Measurements from ENCODE around the gene HBP1. TPM values are rescaled to one million over a fixed set of nuclear protein-coding genes. Genes with fewer than 3 reads are reported as not detected.

HBP1 gene
- total and polyA plus RNA-seq, 7 experiments from 2014 or later, result 34.6 to 219 (median 116) TPM

DNA sequence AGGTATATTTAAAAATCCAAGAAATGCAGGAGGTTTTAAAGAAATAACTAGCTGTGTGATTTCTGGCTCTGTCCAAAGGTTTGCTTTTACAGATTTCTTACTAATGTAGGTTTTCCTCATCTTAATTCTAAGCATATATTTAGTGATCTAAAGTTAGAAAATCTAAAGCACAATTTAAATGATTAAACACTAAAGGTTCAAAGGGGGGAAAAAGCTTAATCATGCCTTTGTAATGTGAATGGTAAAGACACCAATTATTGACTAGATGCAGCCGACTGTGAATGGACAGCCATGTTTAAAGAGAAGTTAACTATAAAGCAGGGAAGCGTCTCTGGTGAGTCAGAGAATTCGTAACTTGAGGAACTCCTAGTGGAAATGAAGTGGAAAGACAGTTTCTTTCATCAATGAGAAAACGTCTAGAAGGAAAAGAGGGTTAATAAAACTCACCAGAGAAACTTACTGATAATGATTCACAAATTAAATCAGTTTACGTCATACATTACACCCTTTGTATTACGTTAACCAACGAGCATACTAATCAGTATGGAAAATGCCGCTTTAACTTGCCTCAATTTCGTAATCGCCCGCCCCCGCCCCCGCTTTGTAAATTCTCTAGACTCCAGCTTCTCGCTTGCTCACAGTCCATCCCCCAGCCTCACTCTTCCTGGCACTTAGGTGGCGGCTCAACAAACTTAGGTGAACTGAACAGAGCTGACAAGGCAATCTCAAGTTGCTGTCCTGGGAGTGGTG, 1.1 kb upstream of the HBP1 start:
- H3K4me1 Mint-ChIP-seq, result peaks cover 17 to 42% (median 33%) of the 10 kb centered on the region in 7 donors
- H3K4me3 ChIP-seq (ENCODE audit: low read length), result peak overlapping the region; percentile 84
- peak in 2 of 9 donors; percentile 58 to 89 for DNase-seq
- peak overlapping the region; percentile 88 to 100 (median 96) for H3K4me3 Mint-ChIP-seq
- ChIA-PET CTCF (interaction anchor here (0.6 to 6.8 kb wide), 5 partner anchors 12 to 882 kb away, joined by 3 to 67 read pairs (median 4); partner anchors contain the start of gene NAMPT), POLR2A (interaction anchor here (0.5 to 4.2 kb wide), 33 partner anchors 10 to 1476 kb away, joined by 3 to 79 read pairs (median 7); partner anchors contain the start of genes CBLL1, CCDC71L, COG5 and DNAJB9)
- peak overlapping the region; percentile 98 to 100 (median 99) for H3K27ac Mint-ChIP-seq
- H3K27ac ChIP-seq (ENCODE audit: low read depth, low read length), result peak overlapping the region; percentile 100
- ATAC-seq, result peak; percentile 18
- H3K9me3 ChIP-seq (ENCODE audit: control insufficient read depth in 2 of 3, low read length in 3 of 3), result no peaks in the 10 kb centered on the region
- H3K9me3 Mint-ChIP-seq, result peaks cover 0 to 2% (median 0%) of the 10 kb centered on the region in 11 donors
- peaks cover 0 to 17% (median 3%) of the 10 kb centered on the region in 3 experiments for H3K36me3 ChIP-seq (ENCODE audit: control insufficient read depth in 2 of 3, insufficient read depth in 3 of 3, low read length in 3 of 3)
- H3K27me3 ChIP-seq (ENCODE audit: control insufficient read depth in 2 of 2, insufficient read depth in 2 of 2, low read length in 2 of 2), result no peaks in the 10 kb centered on the region
- peaks cover 0 to 30% (median 0%) of the 10 kb centered on the region in 5 donors for H3K27me3 Mint-ChIP-seq
- peaks cover 0 to 7% (median 0%) of the 10 kb centered on the region in 5 donors for H3K36me3 Mint-ChIP-seq
- intact Hi-C loops (cut with micrococcal nuclease), result loop anchor here (1.0 to 5.0 kb wide), 26 partner anchors 13 to 1635 kb away; partner anchors contain the start of genes CCDC71L (in 2 of the 2), COG5 (in 2 of the 2), DLD (in 2 of the 2) and DNAJB9 (in 2 of the 2)
- peaks cover 20 to 27% of the 10 kb centered on the region in 2 donors for H3K4me1 ChIP-seq (ENCODE audit: control insufficient read depth in 2 of 2, insufficient read depth in 2 of 2, low read length in 2 of 2)

- Mint-ChIP-seq H3K27ac (peak overlapping the region; percentile 98 to 100 (median 99)), H3K4me1 (peaks cover 34 to 59% (median 50%) of the 10 kb centered on the region in 7 donors), H3K36me3 (peaks cover 0 to 8% (median 3%) of the 10 kb centered on the region in 5 donors), H3K27me3 (peaks cover 0 to 22% (median 0%) of the 10 kb centered on the region in 5 donors), H3K4me3 (peak overlapping the region; percentile 92 to 100 (median 96)), H3K9me3 (peaks cover 0 to 2% (median 0%) of the 10 kb centered on the region in 11 donors)
- Histone ChIP-seq H3K9me3 (ENCODE audit: control insufficient read depth in 2 of 3, low read length in 3 of 3) (no peaks in the 10 kb centered on the region), H3K36me3 (ENCODE audit: control insufficient read depth in 2 of 3, insufficient read depth in 3 of 3, low read length in 3 of 3) (peaks cover 0 to 17% (median 3%) of the 10 kb centered on the region in 3 experiments), H3K27ac (ENCODE audit: low read depth, low read length) (peak overlapping the region; percentile 100), H3K4me1 (ENCODE audit: control insufficient read depth in 2 of 2, insufficient read depth in 2 of 2, low read length in 2 of 2) (peaks cover 37 to 43% of the 10 kb centered on the region in 2 donors), H3K27me3 (ENCODE audit: control insufficient read depth in 2 of 2, insufficient read depth in 2 of 2, low read length in 2 of 2) (no peaks in the 10 kb centered on the region), H3K4me3 (ENCODE audit: low read length) (peak overlapping the region; percentile 62)
- POLR2A ChIA-PET, result interaction anchor here (0.6 to 4.2 kb wide), 34 partner anchors 8 to 1400 kb away, joined by 3 to 79 read pairs (median 7); partner anchors contain the start of genes CBLL1, CCDC71L, COG5 and DNAJB9
- intact Hi-C loops (cut with micrococcal nuclease), result loop anchor here (1.0 to 5.0 kb wide), 10 partner anchors 11 to 1637 kb away; partner anchors contain the start of genes BCAP29 (in 1 of the 2), DNAJB9 (in 1 of the 2), RINT1 (in 1 of the 2) and THAP5 (in 1 of the 2)
- CTCF ChIA-PET, result interaction anchor here (0.7 to 6.8 kb wide), 6 partner anchors 13 to 574 kb away, joined by 3 to 67 read pairs (median 8); no protein-coding TSS in a partner anchor
- DNase-seq, result peak; percentile 68 to 92 (median 77)
- peak; percentile 30 for ATAC-seq
These were observed 582 bp downstream of the HBP1 start for GRCh38 chr7:107169120-107170050.

- peaks cover 0 to 10% (median 6%) of the 10 kb centered on the region in 5 donors for H3K36me3 Mint-ChIP-seq
- peaks cover 0 to 13% (median 0%) of the 10 kb centered on the region in 5 donors for H3K27me3 Mint-ChIP-seq
- H3K4me1 Mint-ChIP-seq, result peaks cover 36 to 68% (median 59%) of the 10 kb centered on the region in 7 donors
- ATAC-seq, result no peak
- peaks cover 45 to 48% of the 10 kb centered on the region in 2 donors for H3K4me1 ChIP-seq (ENCODE audit: control insufficient read depth in 2 of 2, insufficient read depth in 2 of 2, low read length in 2 of 2)
- H3K9me3 Mint-ChIP-seq, result peaks cover 0 to 2% (median 0%) of the 10 kb centered on the region in 11 donors
- peak overlapping the region; percentile 92 to 100 (median 96) for H3K4me3 Mint-ChIP-seq
- H3K27ac ChIP-seq (ENCODE audit: low read depth, low read length), result peak overlapping the region; percentile 100
- peak overlapping the region; percentile 96 to 100 (median 98) for H3K27ac Mint-ChIP-seq
- H3K27me3 ChIP-seq (ENCODE audit: control insufficient read depth in 2 of 2, insufficient read depth in 2 of 2, low read length in 2 of 2), result no peaks in the 10 kb centered on the region
- H3K36me3 ChIP-seq (ENCODE audit: control insufficient read depth in 2 of 3, insufficient read depth in 3 of 3, low read length in 3 of 3), result peaks cover 0 to 17% (median 3%) of the 10 kb centered on the region in 3 experiments
- ChIA-PET POLR2A (interaction anchor here (0.7 to 4.2 kb wide), 15 partner anchors 8 to 1057 kb away, joined by 3 to 79 read pairs (median 8); partner anchors contain the start of genes CBLL1, COG5 and DUS4L), CTCF (interaction anchor here (0.7 to 3.1 kb wide), 4 partner anchors 20 to 573 kb away, joined by 3 to 12 read pairs (median 8); no protein-coding TSS in a partner anchor)
- peak overlapping the region; percentile 62 for H3K4me3 ChIP-seq (ENCODE audit: low read length)
- no peak for DNase-seq
- intact Hi-C loops (cut with micrococcal nuclease), result loop anchor here in 1 of 2 donors (1.0 kb wide), 1 partner anchor 10 kb away; no protein-coding TSS in a partner anchor
- no peaks in the 10 kb centered on the region for H3K9me3 ChIP-seq (ENCODE audit: control insufficient read depth in 2 of 3, low read length in 3 of 3)
These were observed 1.5 kb downstream of the HBP1 start for GRCh38 chr7:107170051-107170915.

- Histone ChIP-seq H3K27ac (ENCODE audit: low read depth, low read length) (no peak overlapping the region), H3K36me3 (ENCODE audit: control insufficient read depth in 2 of 3, insufficient read depth in 3 of 3, low read length in 3 of 3) (peaks cover 0 to 17% (median 3%) of the 10 kb centered on the region in 3 experiments), H3K4me1 (ENCODE audit: control insufficient read depth in 2 of 2, insufficient read depth in 2 of 2, low read length in 2 of 2) (peaks cover 49% of the 10 kb centered on the region in 2 donors), H3K9me3 (ENCODE audit: control insufficient read depth in 2 of 3, low read length in 3 of 3) (no peaks in the 10 kb centered on the region), H3K4me3 (ENCODE audit: low read length) (no peak overlapping the region), H3K27me3 (ENCODE audit: control insufficient read depth in 2 of 2, insufficient read depth in 2 of 2, low read length in 2 of 2) (no peaks in the 10 kb centered on the region)
- H3K9me3 Mint-ChIP-seq, result peaks cover 0 to 2% (median 0%) of the 10 kb centered on the region in 11 donors
- ChIA-PET CTCF (interaction anchor here (1.0 to 1.4 kb wide), 2 partner anchors 12 to 21 kb away, joined by 3 to 4 read pairs; no protein-coding TSS in a partner anchor), POLR2A (interaction anchor here (1.0 kb wide), 1 partner anchor 11 kb away, joined by 5 read pairs; no protein-coding TSS in a partner anchor)
- peaks cover 0 to 10% (median 6%) of the 10 kb centered on the region in 5 donors for H3K36me3 Mint-ChIP-seq
- H3K27me3 Mint-ChIP-seq, result peaks cover 0 to 2% (median 0%) of the 10 kb centered on the region in 5 donors
- peak overlapping the region; percentile 19 to 93 (median 49) for H3K4me3 Mint-ChIP-seq
- intact Hi-C loops (cut with micrococcal nuclease), result no loop called here
- ATAC-seq (no peak), DNase-seq (no peak)
- H3K27ac Mint-ChIP-seq, result peak overlapping the region in 3 of 9 donors; percentile 13 to 75 (median 68)
- peaks cover 41 to 74% (median 63%) of the 10 kb centered on the region in 7 donors for H3K4me1 Mint-ChIP-seq
These were observed 2.7 kb downstream of the HBP1 start for GRCh38 chr7:107171496-107171895.
